Measurements from ENCODE around the gene GALNT14.
"Not testable (repeated sequence)": the region's sequence is repeated elsewhere in the genome, so short reads cannot be mapped to it uniquely, and the experiment has no call there.

GALNT14 gene

GRCh38 chr2:30938196-30938595 is 200.0 kb downstream of the GALNT14 start:
- DNase-seq (ENCODE audit: low read depth), result no peak

DNA sequence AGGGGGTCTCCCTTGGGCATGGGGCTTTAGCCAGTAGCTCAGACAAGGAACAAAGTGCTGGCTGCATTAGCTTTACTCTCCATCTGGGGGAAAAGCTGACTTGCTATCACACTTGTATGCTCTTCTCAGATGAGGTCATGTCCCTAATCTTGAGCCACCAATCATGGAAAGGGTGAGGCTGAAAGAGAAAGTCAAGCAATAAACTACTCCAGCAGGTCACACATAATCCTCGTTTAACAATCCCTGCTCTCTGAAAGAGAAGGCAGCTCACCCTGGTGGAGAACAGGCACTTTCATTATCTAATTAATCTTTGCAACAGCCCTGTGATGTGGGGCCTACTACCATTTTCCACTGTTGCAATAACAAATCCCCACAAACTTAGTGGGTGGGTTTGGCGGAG is 201.3 kb downstream of the GALNT14 start:
- DNase-seq (ENCODE audit: low read depth), result no peak

GRCh38 chr2:30935795-30936194 is 202.4 kb downstream of the GALNT14 start:
- no peak for DNase-seq (ENCODE audit: low read depth)

GRCh38 chr2:30934066-30934465 is 204.2 kb downstream of the GALNT14 start:
- DNase-seq (ENCODE audit: low read depth), result no peak

DNA sequence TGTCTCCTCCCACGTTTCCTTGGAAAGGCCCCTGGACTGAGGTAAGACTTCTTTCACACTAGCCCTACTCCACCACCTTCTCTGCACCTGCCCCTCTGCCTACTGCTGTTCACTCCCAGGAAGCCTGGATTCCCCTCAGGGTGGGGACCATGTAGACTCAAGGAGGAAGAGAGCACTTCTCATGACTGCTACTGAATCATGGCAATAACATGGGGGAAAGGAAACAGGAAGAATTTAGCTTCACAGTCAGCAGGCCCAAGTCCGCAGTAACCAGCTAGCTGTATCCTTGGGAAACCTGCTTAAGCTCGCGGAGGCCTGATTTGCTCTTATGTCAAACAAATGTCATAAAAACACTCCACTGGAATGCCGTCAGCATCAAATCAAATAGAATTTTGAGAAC is 204.7 kb downstream of the GALNT14 start:
- DNase-seq (ENCODE audit: low read depth), result no peak

DNA sequence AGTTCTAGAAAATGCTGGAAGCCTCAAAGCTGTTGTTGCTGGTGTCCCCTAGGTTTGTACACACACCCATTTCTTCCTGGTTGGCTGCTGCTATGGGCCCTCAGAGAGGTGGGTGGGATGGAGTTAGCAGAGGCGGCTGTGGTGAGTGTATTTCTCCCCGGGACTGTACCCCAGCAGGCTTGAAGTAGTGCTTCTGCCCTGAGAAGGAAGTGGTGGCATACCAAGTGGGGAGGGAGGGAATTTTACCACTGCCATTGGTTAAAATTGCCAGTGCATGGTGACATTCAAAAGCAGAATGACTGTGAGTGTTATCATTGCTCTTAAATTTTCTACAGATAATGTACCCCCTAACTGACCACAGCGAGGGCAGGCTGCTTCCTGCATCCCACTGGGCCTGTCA is 205.4 kb downstream of the GALNT14 start:
- no peak for DNase-seq (ENCODE audit: low read depth)

DNA sequence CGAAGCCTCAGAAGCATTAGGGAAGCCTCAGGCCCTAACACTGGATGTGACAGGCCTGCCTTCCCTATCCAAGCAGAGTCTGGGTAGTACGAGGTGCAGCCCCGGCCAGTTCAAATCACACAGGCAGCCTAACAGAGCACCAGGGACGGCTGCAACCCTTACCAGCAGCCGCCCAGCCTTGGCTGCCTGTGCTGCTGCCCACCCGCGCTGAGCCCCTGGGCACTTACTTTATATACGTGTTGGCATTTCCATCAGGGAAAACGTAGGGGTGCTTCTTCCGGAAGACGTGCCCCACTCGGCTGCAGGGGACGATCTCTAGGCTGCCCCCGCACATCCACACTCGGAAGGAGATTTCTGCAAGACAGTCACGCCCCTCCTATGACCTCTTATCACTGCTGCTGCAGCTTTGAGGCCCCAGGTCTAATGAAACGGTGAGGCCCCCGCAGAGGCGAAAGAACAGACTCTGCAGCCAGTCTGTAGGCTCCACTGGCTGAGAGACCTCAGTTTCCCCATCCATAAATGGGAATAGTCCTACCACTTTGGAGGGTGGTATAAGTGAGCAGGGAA is 206.3 kb downstream of the GALNT14 start:
- DNase-seq (ENCODE audit: low read depth), result no peak

- DNase-seq (ENCODE audit: low read depth), result no peak
These were observed 207.5 kb downstream of the GALNT14 start for GRCh38 chr2:30930716-30931115.

DNA sequence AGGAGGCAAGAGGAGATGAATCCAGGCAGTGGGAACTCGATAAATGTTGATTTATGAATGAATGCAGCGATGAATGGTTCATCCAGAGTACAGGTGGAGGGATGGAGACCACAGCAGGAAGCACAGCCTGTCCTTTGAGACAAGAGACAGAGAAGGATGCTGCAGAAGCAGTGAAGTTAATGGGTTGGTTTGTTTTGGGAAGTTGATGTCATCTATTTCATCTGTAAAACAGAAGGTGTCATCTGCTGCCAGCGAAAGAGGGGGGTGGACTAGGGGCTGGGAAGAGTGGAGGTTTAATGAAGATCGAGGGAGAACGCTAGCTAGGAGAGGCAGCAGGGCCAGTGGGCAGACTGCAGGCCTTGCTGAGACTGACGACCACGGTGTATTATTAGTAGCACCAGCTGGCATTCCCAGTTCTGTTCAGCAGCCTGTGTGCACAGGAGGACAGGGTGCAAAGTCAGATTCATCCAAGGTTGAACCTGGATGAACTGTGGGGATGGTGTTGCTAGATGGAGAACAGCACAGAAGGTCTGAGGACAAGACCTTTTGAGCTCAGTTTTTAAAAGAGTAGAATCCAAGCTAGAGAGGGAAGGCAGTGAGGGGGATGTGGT is 210.7 kb downstream of the GALNT14 start:
- DNase-seq (ENCODE audit: low read depth), result no peak

DNA sequence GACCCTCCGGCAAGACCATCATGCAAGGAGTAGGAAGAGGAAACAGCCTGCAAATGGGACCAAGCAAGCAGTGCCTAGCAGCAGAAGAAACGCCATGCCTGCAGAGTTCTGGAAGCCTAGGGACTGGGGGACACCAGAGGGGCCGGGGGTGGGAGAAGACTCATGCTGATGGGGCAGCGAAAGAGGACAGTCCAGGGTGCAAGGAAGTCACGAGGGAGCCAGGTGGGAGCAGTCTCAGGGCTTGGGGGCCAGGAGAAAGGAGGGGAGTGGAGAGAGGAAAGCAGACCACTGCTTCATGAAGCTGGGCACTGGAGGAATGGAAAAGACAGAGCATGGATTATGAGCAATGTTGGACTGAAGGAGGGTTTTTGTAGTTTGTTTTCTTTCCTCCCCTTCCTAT is 211.6 kb downstream of the GALNT14 start:
- no peak for DNase-seq (ENCODE audit: low read depth)

DNA sequence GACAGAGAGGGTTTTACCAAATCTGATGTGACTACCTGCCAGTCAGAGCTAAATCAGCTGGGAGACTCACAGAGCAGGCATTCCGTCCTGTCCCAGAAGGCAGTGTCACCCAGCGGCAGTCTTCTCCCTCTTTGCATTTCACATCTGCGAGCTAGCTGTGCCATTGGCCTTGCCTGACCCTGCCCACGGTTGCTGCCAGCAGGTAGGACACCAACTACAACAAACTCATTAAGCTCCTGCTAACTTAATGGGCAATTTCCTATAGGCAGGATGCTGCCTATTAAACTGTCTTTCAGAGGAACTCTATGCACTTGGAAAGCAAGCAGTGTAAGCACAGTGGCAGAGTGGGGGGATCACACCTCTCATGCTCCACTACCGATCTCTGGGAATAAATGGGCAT is 214.6 kb downstream of the GALNT14 start:
- DNase-seq (ENCODE audit: low read depth), result no peak

GRCh38 chr2:30920511-30920910 is 217.7 kb downstream of the GALNT14 start:
- no peak for DNase-seq (ENCODE audit: low read depth)

DNA sequence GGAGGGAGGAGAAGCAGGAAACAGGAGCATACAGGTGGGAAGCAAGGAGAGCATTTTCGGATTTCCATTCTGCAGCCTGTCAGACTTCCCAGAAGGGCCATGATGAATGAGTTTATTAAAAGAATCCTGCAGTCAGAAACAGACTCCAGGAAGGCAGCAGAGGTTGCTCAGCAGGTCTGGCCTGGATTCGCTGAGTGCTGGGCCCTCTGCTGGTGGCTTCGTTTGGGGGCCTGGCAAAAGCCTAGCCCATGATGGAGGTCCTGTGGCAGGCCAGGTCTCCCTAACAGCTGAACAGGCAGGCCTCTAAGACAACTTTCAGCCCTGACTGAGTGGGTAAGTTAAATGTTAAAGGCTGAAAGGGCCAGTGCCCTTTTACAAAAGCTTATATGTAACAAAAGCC is 222.8 kb downstream of the GALNT14 start:
- no peak for DNase-seq (ENCODE audit: low read depth)

DNA sequence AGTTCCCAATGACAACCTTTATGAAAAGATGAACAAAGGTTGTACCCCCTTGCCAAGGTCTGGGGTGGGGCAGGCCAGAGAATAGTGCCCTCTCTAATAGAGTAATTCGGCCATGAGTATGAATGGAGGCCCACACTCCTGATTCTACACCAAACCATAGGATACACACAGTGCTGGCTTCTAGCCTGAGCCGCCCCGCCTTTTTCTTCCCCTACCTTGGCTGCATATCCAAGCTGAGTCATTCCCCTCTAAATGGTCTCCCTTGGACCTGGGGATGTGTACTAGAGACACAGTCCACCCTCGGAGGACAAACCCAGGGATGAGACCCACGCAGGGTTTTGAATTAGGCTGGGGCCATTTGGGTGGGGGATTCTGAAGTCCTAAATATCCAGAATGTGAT is 223.8 kb downstream of the GALNT14 start:
- DNase-seq (ENCODE audit: low read depth), result no peak

GRCh38 chr2:30912056-30912455 is 226.2 kb downstream of the GALNT14 start:
- no peak for DNase-seq (ENCODE audit: low read depth)

DNA sequence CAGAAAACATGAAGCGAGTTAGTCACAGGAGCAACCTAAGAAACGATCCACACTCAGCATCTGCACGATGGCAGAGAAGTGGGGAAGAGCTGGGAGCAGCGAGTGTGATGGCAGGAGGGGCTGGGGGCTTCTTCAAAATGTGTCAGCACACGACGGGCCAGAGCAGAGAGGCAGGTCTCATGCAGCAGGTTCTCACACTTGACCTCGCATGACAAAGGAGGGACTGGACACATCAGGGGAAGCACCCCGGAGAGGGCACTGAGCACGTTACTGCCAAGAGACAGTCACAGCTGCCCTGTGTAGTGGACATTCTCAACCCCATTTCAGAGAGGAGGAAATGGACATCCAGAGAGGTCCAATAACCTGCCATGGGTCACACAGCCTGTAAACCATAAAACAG is 226.9 kb downstream of the GALNT14 start:
- no peak for DNase-seq (ENCODE audit: low read depth)

DNA sequence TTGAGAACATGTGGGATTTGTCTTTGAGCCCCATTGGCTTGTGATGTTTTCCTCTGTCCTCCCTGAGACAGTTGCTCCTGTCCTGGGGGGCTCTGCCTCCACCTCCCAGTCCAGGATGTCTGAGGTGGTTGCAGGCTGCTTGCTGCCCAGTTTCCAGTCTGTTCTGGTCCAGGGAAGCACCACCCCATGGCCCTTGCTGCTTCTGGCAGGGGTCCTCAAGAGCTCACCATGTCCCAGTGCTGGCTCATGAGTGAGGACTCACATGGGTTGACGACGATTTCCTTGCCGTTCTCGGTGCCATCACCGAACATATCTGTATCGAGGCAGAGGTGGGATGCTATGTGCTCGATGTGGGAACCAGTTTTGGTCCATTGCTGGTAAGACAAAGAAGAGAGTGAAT is 227.6 kb downstream of the GALNT14 start:
- no peak for DNase-seq (ENCODE audit: low read depth)

DNA sequence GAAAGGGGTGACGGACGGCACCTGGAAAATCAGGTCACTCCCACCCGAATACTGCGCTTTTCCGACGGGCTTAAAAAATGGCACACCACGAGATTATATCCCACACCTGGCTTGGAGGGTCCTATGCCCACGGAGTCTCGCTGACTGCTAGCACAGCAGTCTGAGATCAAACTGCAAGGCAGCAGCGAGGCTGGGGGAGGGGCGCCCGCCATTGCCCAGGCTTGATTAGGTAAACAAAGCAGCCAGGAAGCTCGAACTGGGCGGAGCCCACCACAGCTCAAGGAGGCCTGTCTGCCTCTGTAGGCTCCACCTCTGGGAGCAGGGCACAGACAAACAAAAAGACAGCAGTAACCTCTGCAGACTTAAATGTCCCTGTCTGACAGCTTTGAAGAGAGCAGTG is 233.8 kb downstream of the GALNT14 start:
- not testable (repeated sequence) for DNase-seq (ENCODE audit: low read depth)

DNA sequence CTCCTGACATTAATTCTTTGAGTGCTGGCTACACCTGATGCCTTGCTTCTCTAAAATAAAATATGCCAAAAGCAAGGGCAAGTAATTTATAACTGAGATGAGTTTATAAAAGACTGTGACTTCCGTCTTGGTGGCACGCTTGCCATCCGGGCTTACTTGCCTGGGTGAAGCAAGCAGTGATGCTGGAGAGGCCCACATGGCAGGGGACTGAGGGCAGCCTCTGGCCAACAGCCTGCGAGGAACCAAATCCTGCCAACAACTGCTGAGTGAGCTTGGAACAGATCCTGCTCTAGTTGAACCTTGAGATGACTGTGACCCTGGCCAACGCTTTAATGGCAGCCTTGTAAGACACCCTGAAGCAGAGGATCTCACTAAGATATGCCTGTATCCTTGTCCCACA is 234.9 kb downstream of the GALNT14 start:
- DNase-seq (ENCODE audit: low read depth), result no peak

GRCh38 chr2:30900381-30900780 is 237.9 kb downstream of the GALNT14 start:
- no peak for DNase-seq (ENCODE audit: low read depth)

GRCh38 chr2:30899516-30900054 is 238.7 kb downstream of the GALNT14 start:
- DNase-seq (ENCODE audit: low read depth), result no peak

GRCh38 chr2:30897539-30897938 is 240.7 kb downstream of the GALNT14 start:
- no peak for DNase-seq (ENCODE audit: low read depth)

- DNase-seq (ENCODE audit: low read depth), result no peak
These were observed 243.6 kb downstream of the GALNT14 start for GRCh38 chr2:30894498-30895119.

Data from amniotic epithelial cell (primary cell).